C4-2B (cell line): Measurements from ENCODE around the gene RIN3.

Experiments
- H3K27ac ChIP-seq: fragments of 450-650 bp; 2 replicates; pipeline ENCODE4 v1.5.1; 2017
- CTCF ChIP-seq: fragments of 450-650 bp; conservative IDR thresholded peaks from 2 replicates; pipeline ENCODE4 v1.5.1; 2017; ENCODE audit warnings: mild to moderate bottlenecking
- ZFX ChIP-seq: fragments of 450-650 bp; IDR thresholded peaks from 2 replicates; pipeline ENCODE4 v1.6.1; 2017

RIN3 gene

GRCh38 chr14:92658684-92659083, 145.1 kb downstream of the RIN3 start:
- H3K27ac ChIP-seq = peak overlapping the region; percentile 30; the same call in 1 of the 2 replicates

GRCh38 chr14:92659765-92660561, 146.4 kb downstream of the RIN3 start:
- no peak for TF ChIP-seq CTCF
- no peak for TF ChIP-seq ZFX
- H3K27ac ChIP-seq = peak overlapping the region; percentile 30; the same call in 1 of the 2 replicates

More at GRCh38 chr14:92658684-92659083, 145.1 kb downstream of the RIN3 start:
- no peak for TF ChIP-seq ZFX
- TF ChIP-seq CTCF = no peak

- H3K27ac ChIP-seq = peak overlapping the region; percentile 30; the same call in 1 of the 2 replicates
- TF ChIP-seq ZFX = no peak
Observed at GRCh38 chr14:92660571-92660970, 147.0 kb downstream of the RIN3 start.

GRCh38 chr14:92663049-92663448, 149.5 kb downstream of the RIN3 start:
- TF ChIP-seq ZFX = no peak
- TF ChIP-seq CTCF = no peak
- H3K27ac ChIP-seq = no peak overlapping the region

- no peak overlapping the region for H3K27ac ChIP-seq
- TF ChIP-seq CTCF (no peak), ZFX (no peak)
Observed at GRCh38 chr14:92665661-92666110, 152.1 kb downstream of the RIN3 start.

GRCh38 chr14:92666251-92666650, 152.7 kb downstream of the RIN3 start:
- TF ChIP-seq ZFX = no peak
- no peak for TF ChIP-seq CTCF
- H3K27ac ChIP-seq = no peak overlapping the region

GRCh38 chr14:92668276-92668973, 154.8 kb downstream of the RIN3 start:
- no peak overlapping the region for H3K27ac ChIP-seq
- TF ChIP-seq CTCF (no peak), ZFX (no peak)
